ENCODE measurements around the gene TECPR2. TPM values are rescaled to one million over a fixed set of nuclear protein-coding genes. Genes with fewer than 3 reads are reported as not detected.

TECPR2 gene
- total and polyA plus RNA-seq, 2 of the 13 experiments (the other 11 are each of a cell fraction or from before 2014, with no cell fraction given): 3.5 to 5.7 TPM

- Histone ChIP-seq H3K27me3 (ENCODE audit: control insufficient read depth in 1 of 2, insufficient read depth in 2 of 2, low read length in 2 of 2) (no peaks in the 10 kb centered on the region), H3K27ac (ENCODE audit: extremely low read length, insufficient read depth, low read length) (no peak overlapping the region), H3K4me1 (ENCODE audit: insufficient read depth, low read length) (peaks cover 46% of the 10 kb centered on the region), H3K4me3 (replicated peaks in 1 of 3; ENCODE audit: insufficient read depth in 1 of 3, low read depth in 2 of 3, low read length in 3 of 3) (no peak overlapping the region), H3K36me3 (replicated peaks in 1 of 2; ENCODE audit: control insufficient read depth in 1 of 2, insufficient read depth in 2 of 2, low read length in 2 of 2) (no peaks in the 10 kb centered on the region), H3K79me2 (ENCODE audit: insufficient read depth, low read length) (no peaks in the 10 kb centered on the region), H3K9ac (ENCODE audit: insufficient read depth, low read depth, low read length) (no peak overlapping the region), H3K4me2 (ENCODE audit: low read depth, low read length) (no peak overlapping the region), H4K20me1 (ENCODE audit: insufficient read depth, low read length) (no peaks in the 10 kb centered on the region), H2AFZ (ENCODE audit: low read length) (no peak overlapping the region), H3K9me3 (ENCODE audit: low read length) (no peaks in the 10 kb centered on the region)
- ChIA-PET CTCF (ENCODE audit: low intra/inter-chr PET ratio, low total read pairs) (no interaction called here), POLR2A (no interaction called here)
- TF ChIP-seq ZNF768 (CRISPR knock-in tag; IDR thresholded peaks at IDR 0.05) (peak; percentile 94; the same call in 1 of the 2 replicates), ZNF530 (CRISPR knock-in tag; IDR thresholded peaks at IDR 0.05; ENCODE audit: low read depth) (no peak), ZMYM3 (CRISPR knock-in tag; IDR thresholded peaks at IDR 0.05) (peak; percentile 58; the same call in 1 of the 2 replicates)
- no peak for DNase-seq (ENCODE audit: low spot score)
- intact Hi-C loops (cut with micrococcal nuclease; ENCODE audit: unreplicated experiment): no loop called here
- in situ Hi-C loops (cut with HindIII; ENCODE audit: extremely low pct_ligation_motif_present, low pct_unique_long_range_greater_than_20kb): no loop called here
- FAIRE-seq: no peak
- BruUV-seq (replicated peaks): no TSS peak
- ATAC-seq: no peak
- WGBS (ENCODE audit: low lambda C conversion rate): 60% methylated on average over 3 of the region's 3 CpGs
These were observed 169.5 kb downstream of the TECPR2 start for GRCh38 chr14:102532204-102532658.

- 70% methylated on average over 13 of the region's 15 CpGs for WGBS (ENCODE audit: low lambda C conversion rate)
- no peak for ATAC-seq
- Histone ChIP-seq H3K4me2 (ENCODE audit: low read depth, low read length) (peak overlapping the region; percentile 98), H3K79me2 (ENCODE audit: insufficient read depth, low read length) (no peaks in the 10 kb centered on the region), H2AFZ (ENCODE audit: low read length) (no peak overlapping the region), H3K9me3 (ENCODE audit: low read length) (no peaks in the 10 kb centered on the region), H3K36me3 (replicated peaks in 1 of 2; ENCODE audit: control insufficient read depth in 1 of 2, insufficient read depth in 2 of 2, low read length in 2 of 2) (no peaks in the 10 kb centered on the region), H3K9ac (ENCODE audit: insufficient read depth, low read depth, low read length) (peak overlapping the region; percentile 91), H4K20me1 (ENCODE audit: insufficient read depth, low read length) (no peaks in the 10 kb centered on the region), H3K27ac (ENCODE audit: extremely low read length, insufficient read depth, low read length) (peak overlapping the region; percentile 93), H3K27me3 (ENCODE audit: control insufficient read depth in 1 of 2, insufficient read depth in 2 of 2, low read length in 2 of 2) (no peaks in the 10 kb centered on the region; a peak in 1 of 5 replicates), H3K4me1 (ENCODE audit: insufficient read depth, low read length) (peaks cover 72% of the 10 kb centered on the region), H3K4me3 (replicated peaks in 1 of 3; ENCODE audit: insufficient read depth in 1 of 3, low read depth in 2 of 3, low read length in 3 of 3) (peak overlapping the region; percentile 60 to 80 (median 78); a peak in 5 of 6 replicates)
- in situ Hi-C loops (cut with HindIII; ENCODE audit: extremely low pct_ligation_motif_present, low pct_unique_long_range_greater_than_20kb) (no loop called here), intact Hi-C loops (cut with micrococcal nuclease; ENCODE audit: unreplicated experiment) (no loop called here)
- FAIRE-seq: no peak
- CTCF ChIA-PET (ENCODE audit: low intra/inter-chr PET ratio, low total read pairs): no interaction called here
- no TSS peak for BruUV-seq (replicated peaks)
- DNase-seq (ENCODE audit: low spot score): no peak
- POLR2A ChIA-PET: interaction anchor here (1.0 to 6.9 kb wide), 19 partner anchors 10 to 876 kb away, joined by 3 to 102 read pairs (median 5); partner anchors contain the start of gene RCOR1
- no peak for TF ChIP-seq THAP8 (CRISPR knock-in tag; IDR thresholded peaks at IDR 0.05; ENCODE audit: borderline replicate concordance)
- peak; percentile 1; the same call in 1 of the 2 replicates for TF ChIP-seq KDM1A (CRISPR knock-in tag; IDR thresholded peaks at IDR 0.05)
- TF ChIP-seq ZNF770 (CRISPR knock-in tag; IDR thresholded peaks at IDR 0.05): 0 out of 2 replicates have a peak, but pooled peaks have one; percentile 31
- TF ChIP-seq ZNF496 (CRISPR knock-in tag; IDR thresholded peaks at IDR 0.05; ENCODE audit: insufficient replicate concordance): no peak
- TF ChIP-seq ZSCAN31 (CRISPR knock-in tag; IDR thresholded peaks at IDR 0.05; ENCODE audit: low read depth): 0 out of 2 replicates have a peak, but pooled peaks have one; percentile 32
- TF ChIP-seq PATZ1 (CRISPR knock-in tag; IDR thresholded peaks at IDR 0.05): peak; percentile 21; the same call in 1 of the 2 replicates
- no peak for TF ChIP-seq ATF4 (CRISPR knock-in tag; IDR thresholded peaks at IDR 0.05)
- no peak for TF ChIP-seq ELF3 (CRISPR knock-in tag; IDR thresholded peaks at IDR 0.05)
- TF ChIP-seq ZNF768 (CRISPR knock-in tag; IDR thresholded peaks at IDR 0.05): peak; percentile 7; the same call in 1 of the 2 replicates
These were observed 175.3 kb downstream of the TECPR2 start for GRCh38 chr14:102537981-102538601.
